DND-41 (cell line): ENCODE measurements around the gene SLC25A3.

Source experiments
- CTCF ChIP-seq: IDR thresholded peaks from 2 replicates; pipeline ENCODE4 v1.5.1; 2012; ENCODE audit warnings: borderline replicate concordance, low read length, moderate library complexity, mild to moderate bottlenecking; ENCODE audit not compliant: poor library complexity, severe bottlenecking; ENCODE audit errors: extremely low read depth
- EZH2 ChIP-seq: IDR thresholded peaks from 3 replicates; pipeline ENCODE4 v1.6.1; 2012; ENCODE audit warnings: borderline replicate concordance, low read depth, mild to moderate bottlenecking, moderate library complexity, low read length, inconsistent platforms; ENCODE audit not compliant: severe bottlenecking

DNA sequence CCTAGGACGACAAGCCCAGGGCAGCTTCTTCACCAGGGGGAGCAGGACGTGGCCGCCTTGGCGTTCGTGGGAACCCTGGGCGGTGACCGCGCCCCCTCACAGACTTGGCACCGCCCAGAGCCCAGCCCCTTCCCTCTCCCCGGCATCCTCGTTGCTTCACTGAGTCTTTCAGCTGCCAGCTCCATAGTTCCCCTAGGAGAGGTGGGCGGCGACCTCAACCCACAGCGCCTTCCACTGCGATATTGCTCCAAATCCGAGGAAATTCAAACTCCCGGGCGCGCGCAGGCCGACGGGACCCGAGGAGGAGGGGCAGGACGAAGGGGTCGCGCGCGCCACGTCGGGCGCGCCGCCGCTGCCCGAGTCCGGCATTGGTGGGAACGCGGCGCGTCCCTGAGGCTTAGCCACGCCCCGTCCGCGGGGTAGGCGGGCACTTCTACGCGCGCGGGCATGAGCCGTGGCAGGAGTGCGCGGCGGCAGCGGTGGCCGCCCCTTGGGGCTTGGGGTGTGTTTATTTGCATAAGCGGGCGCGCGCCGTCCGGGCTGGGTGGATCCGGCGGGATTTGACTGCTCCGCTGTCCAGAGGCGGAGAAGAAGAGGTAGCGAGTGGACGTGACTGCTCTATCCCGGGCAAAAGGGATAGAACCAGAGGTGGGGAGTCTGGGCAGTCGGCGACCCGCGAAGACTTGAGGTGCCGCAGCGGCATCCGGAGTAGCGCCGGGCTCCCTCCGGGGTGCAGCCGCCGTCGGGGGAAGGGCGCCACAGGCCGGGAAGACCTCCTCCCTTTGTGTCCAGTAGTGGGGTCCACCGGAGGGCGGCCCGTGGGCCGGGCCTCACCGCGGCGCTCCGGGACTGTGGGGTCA, 51.5 kb downstream of the SLC25A3 start, which contains the start of the genes APAF1 and IKBIP:
- TF ChIP-seq CTCF (no peak), EZH2 (no peak)
